Measurements from ENCODE around the gene YJU2. TPM values are rescaled to one million over a fixed set of nuclear protein-coding genes. Genes with fewer than 3 reads are reported as not detected.

Gene YJU2
- total and polyA plus RNA-seq, 2 experiments from 2014 or later = 10.6 to 17.3 TPM

DNA sequence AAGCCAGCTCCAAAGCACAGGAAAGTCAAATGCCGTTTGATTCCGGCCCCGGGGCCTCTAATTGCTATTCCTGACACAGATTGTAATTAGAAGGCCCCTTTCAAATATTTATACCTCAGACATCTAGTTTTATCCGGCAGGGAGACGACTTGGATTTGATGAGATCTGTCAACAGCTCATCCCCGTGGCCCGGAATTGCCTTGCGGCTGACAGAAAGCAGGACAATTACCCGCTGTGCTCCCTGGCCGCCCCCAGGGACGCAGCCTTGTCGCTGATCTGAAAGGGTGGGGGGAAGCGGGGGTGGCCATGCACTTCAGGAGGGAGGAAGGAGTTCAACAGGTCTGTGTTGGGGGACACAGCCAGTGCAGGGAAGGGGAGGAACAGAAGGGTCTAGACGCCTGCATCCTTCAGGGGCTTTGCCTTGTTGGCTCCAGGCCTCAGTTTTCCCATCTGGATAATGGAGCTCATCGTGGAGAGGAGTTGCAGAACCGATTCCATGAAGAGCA is 30.4 kb downstream of the YJU2 start:
- Histone ChIP-seq H3K9me2 (ENCODE audit: insufficient read depth) (no peaks in the 10 kb centered on the region), H3K9ac (no peak overlapping the region), H3K27ac (no peak overlapping the region), H3K4me1 (ENCODE audit: insufficient read depth) (no peaks in the 10 kb centered on the region), H3F3A (ENCODE audit: insufficient read depth) (no peaks in the 10 kb centered on the region), H3K79me2 (ENCODE audit: insufficient read depth) (no peaks in the 10 kb centered on the region), H3K4me3 (no peak overlapping the region), H2AFZ (no peak overlapping the region), H3K9me3 (ENCODE audit: low read depth) (no peaks in the 10 kb centered on the region), H4K20me1 (ENCODE audit: insufficient read depth) (no peaks in the 10 kb centered on the region), H3K36me3 (ENCODE audit: low read depth) (no peaks in the 10 kb centered on the region), H3K4me2 (ENCODE audit: unreplicated experiment) (no peak overlapping the region), H3K27me3 (replicated peaks; ENCODE audit: insufficient read depth) (peaks cover 25% of the 10 kb centered on the region)
- in situ Hi-C loops (cut with MboI) = no loop called here
- no peak for DNase-seq
- 39 to 40% methylated on average over 16 of the region's 16 CpGs for WGBS, 2 experiments (ENCODE audit: low coverage in 1 of 2, low lambda C conversion rate in 2 of 2, missing lambda C conversion rate in 2 of 2)
- TF ChIP-seq EZH2phosphoT487 (IDR thresholded peaks at IDR 0.05; ENCODE audit: insufficient read depth, low read depth) (no peak), EZH2 (IDR thresholded peaks at IDR 0.05; ENCODE audit: insufficient read depth, poor library complexity, severe bottlenecking) (no peak)

DNA sequence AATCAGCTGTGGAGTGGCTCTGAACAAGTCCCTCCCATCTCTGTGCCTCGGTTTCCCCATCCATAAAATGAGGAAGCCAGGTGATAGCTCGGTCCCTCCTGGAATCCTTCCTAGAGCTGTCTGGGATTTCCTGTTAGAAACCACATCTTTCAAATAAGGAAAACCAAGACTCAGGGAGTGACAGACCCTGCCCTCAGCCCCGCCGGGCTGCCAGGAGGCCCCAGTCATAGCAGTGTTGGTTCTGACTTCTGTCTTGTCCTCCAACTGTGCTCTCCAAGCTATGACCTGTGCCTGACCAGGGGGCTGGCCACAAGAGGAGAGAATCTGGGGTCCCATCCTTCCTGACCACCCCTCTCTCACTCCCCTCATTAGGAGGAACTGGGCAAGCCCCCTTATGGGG is 31.1 kb downstream of the YJU2 start:
- TF ChIP-seq EZH2phosphoT487 (IDR thresholded peaks at IDR 0.05; ENCODE audit: insufficient read depth, low read depth) (no peak), EZH2 (IDR thresholded peaks at IDR 0.05; ENCODE audit: insufficient read depth, poor library complexity, severe bottlenecking) (no peak)
- H3K27me3 ChIP-seq (replicated peaks; ENCODE audit: insufficient read depth) = peaks cover 29% of the 10 kb centered on the region
- no peak for DNase-seq
- H3K9me3 ChIP-seq (ENCODE audit: low read depth) = no peaks in the 10 kb centered on the region
- no peaks in the 10 kb centered on the region for H3K9me2 ChIP-seq (ENCODE audit: insufficient read depth)
- WGBS, 2 experiments (ENCODE audit: low coverage in 1 of 2, low lambda C conversion rate in 2 of 2, missing lambda C conversion rate in 2 of 2) = 16 to 33% methylated on average over 4 of the region's 4 CpGs
- H3K36me3 ChIP-seq (ENCODE audit: low read depth) = no peaks in the 10 kb centered on the region
- no peak overlapping the region for H3K27ac ChIP-seq
- no peak overlapping the region for H3K4me3 ChIP-seq
- H3K79me2 ChIP-seq (ENCODE audit: insufficient read depth) = no peaks in the 10 kb centered on the region
- no peaks in the 10 kb centered on the region for H3K4me1 ChIP-seq (ENCODE audit: insufficient read depth)
- no peak overlapping the region for H3K4me2 ChIP-seq (ENCODE audit: unreplicated experiment)
- no peak overlapping the region for H3K9ac ChIP-seq
- no peaks in the 10 kb centered on the region for H4K20me1 ChIP-seq (ENCODE audit: insufficient read depth)
- in situ Hi-C loops (cut with MboI) = no loop called here
- H3F3A ChIP-seq (ENCODE audit: insufficient read depth) = no peaks in the 10 kb centered on the region
- no peak overlapping the region for H2AFZ ChIP-seq

DNA sequence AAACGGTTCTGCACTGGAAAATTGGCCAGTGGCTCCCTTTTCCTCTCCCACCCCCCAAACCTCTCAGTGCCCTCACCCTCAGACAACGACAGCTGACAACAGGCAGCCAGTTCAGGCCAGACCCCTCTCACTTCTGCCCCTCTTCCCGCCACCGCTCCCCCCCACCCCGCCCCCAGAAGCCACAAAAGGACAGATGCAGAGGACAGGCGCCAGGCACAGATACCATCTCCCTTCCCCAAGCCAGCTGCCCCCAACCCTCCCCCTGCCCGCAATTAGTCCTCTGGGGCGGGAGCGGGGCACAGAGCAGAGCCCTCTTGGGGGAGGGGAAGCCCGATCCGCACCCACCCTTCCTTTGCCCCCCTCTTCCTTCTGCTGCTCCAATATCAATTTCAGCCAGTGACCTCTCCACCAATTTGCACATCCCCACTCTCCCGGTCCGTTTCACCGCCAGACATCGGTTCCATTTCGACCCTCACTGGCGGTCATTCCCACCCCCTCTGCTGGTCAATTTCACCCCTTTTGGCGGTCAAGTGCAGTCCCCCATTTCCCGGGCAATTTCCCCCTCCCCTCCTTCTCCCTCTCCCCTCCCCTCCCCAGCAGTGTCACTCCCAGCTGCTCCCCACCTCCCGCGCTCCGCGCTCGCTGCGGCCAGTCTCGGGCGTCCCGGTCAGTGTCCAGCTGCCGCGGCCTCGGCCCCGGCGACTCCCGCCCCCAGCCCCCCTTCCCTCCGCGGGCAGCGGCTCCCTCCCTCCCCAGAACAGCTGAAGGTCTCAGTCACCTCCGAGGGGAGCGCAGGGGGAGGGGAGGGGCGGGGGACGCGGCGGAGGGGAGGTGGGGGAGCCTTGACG is 31.8 kb downstream of the YJU2 start, which contains the start of gene SHD:
Gene SHD (plus strand): TSS at position 848 of the 848 bp plus-strand sequence. CDS start 798 bp downstream, outside the sequence.
- Histone ChIP-seq H3K9me3 (ENCODE audit: low read depth) (no peaks in the 10 kb centered on the region), H3K79me2 (ENCODE audit: insufficient read depth) (no peaks in the 10 kb centered on the region), H3K36me3 (ENCODE audit: low read depth) (no peaks in the 10 kb centered on the region), H4K20me1 (ENCODE audit: insufficient read depth) (no peaks in the 10 kb centered on the region), H3K9me2 (ENCODE audit: insufficient read depth) (no peaks in the 10 kb centered on the region), H3K4me2 (ENCODE audit: unreplicated experiment) (no peak within 1 kb of the TSS), H3K9ac (no peak within 1 kb of the TSS), H3F3A (ENCODE audit: insufficient read depth) (no peaks in the 10 kb centered on the region), H2AFZ (no peak within 1 kb of the TSS), H3K27ac (no peak within 1 kb of the TSS), H3K4me1 (ENCODE audit: insufficient read depth) (no peaks in the 10 kb centered on the region), H3K4me3 (no peak within 1 kb of the TSS), H3K27me3 (replicated peaks; ENCODE audit: insufficient read depth) (peaks cover 32% of the 10 kb centered on the region)
- no peak for TF ChIP-seq EZH2 (IDR thresholded peaks at IDR 0.05; ENCODE audit: insufficient read depth, poor library complexity, severe bottlenecking)
- WGBS, 2 experiments (ENCODE audit: low coverage in 1 of 2, low lambda C conversion rate in 2 of 2, missing lambda C conversion rate in 2 of 2) = 4 to 5% methylated on average over 14 to 43 of the region's 44 CpGs
- in situ Hi-C loops (cut with MboI) = no loop called here
- no peak for DNase-seq

DNA sequence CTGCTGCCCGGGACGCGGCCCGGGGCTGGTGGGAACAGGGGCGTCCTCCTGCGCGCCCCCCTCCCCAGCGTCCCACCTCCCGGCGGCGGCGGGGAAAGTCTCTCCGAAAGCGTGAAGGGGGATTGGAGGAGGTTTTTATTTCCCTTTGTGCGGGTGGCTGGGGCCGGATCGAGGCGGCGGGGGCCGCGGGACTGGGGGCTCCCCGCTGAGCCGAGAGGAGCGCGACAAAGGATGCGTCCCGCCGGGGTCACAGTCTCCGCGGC is 32.3 kb downstream of the YJU2 start:
- Histone ChIP-seq H3K9me2 (ENCODE audit: insufficient read depth) (no peaks in the 10 kb centered on the region), H3K4me2 (ENCODE audit: unreplicated experiment) (no peak overlapping the region), H3K27ac (no peak overlapping the region), H3K9ac (no peak overlapping the region), H3K4me3 (no peak overlapping the region), H3K27me3 (replicated peaks; ENCODE audit: insufficient read depth) (peaks cover 36% of the 10 kb centered on the region), H3K36me3 (ENCODE audit: low read depth) (no peaks in the 10 kb centered on the region), H3K9me3 (ENCODE audit: low read depth) (no peaks in the 10 kb centered on the region), H4K20me1 (ENCODE audit: insufficient read depth) (no peaks in the 10 kb centered on the region), H3K4me1 (ENCODE audit: insufficient read depth) (no peaks in the 10 kb centered on the region), H2AFZ (no peak overlapping the region), H3F3A (ENCODE audit: insufficient read depth) (no peaks in the 10 kb centered on the region), H3K79me2 (ENCODE audit: insufficient read depth) (no peaks in the 10 kb centered on the region)
- no peak for TF ChIP-seq EZH2 (IDR thresholded peaks at IDR 0.05; ENCODE audit: insufficient read depth, poor library complexity, severe bottlenecking)
- no peak for TF ChIP-seq EZH2phosphoT487 (IDR thresholded peaks at IDR 0.05; ENCODE audit: insufficient read depth, low read depth)
- WGBS, 2 experiments (ENCODE audit: low coverage in 1 of 2, low lambda C conversion rate in 2 of 2, missing lambda C conversion rate in 2 of 2) = 1 to 10% methylated on average over 2 to 30 of the region's 30 CpGs
- in situ Hi-C loops (cut with MboI) = no loop called here
- DNase-seq = no peak

Data from GM23248 (cell line).